Measurements from ENCODE around the gene PCDHA10.
"Not testable (repeated sequence)": the region's sequence is repeated elsewhere in the genome, so short reads cannot be mapped to it uniquely, and the experiment has no call there.

The PCDHA10 gene, protein sequence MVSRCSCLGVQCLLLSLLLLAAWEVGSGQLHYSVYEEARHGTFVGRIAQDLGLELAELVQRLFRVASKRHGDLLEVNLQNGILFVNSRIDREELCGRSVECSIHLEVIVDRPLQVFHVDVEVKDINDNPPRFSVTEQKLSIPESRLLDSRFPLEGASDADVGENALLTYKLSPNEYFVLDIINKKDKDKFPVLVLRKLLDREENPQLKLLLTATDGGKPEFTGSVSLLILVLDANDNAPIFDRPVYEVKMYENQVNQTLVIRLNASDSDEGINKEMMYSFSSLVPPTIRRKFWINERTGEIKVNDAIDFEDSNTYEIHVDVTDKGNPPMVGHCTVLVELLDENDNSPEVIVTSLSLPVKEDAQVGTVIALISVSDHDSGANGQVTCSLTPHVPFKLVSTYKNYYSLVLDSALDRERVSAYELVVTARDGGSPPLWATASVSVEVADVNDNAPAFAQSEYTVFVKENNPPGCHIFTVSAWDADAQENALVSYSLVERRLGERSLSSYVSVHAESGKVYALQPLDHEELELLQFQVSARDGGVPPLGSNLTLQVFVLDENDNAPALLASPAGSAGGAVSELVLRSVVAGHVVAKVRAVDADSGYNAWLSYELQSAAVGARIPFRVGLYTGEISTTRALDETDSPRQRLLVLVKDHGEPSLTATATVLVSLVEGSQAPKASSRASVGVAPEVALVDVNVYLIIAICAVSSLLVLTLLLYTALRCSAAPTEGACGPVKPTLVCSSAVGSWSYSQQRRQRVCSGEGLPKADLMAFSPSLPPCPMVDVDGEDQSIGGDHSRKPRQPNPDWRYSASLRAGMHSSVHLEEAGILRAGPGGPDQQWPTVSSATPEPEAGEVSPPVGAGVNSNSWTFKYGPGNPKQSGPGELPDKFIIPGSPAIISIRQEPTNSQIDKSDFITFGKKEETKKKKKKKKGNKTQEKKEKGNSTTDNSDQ

DNA sequence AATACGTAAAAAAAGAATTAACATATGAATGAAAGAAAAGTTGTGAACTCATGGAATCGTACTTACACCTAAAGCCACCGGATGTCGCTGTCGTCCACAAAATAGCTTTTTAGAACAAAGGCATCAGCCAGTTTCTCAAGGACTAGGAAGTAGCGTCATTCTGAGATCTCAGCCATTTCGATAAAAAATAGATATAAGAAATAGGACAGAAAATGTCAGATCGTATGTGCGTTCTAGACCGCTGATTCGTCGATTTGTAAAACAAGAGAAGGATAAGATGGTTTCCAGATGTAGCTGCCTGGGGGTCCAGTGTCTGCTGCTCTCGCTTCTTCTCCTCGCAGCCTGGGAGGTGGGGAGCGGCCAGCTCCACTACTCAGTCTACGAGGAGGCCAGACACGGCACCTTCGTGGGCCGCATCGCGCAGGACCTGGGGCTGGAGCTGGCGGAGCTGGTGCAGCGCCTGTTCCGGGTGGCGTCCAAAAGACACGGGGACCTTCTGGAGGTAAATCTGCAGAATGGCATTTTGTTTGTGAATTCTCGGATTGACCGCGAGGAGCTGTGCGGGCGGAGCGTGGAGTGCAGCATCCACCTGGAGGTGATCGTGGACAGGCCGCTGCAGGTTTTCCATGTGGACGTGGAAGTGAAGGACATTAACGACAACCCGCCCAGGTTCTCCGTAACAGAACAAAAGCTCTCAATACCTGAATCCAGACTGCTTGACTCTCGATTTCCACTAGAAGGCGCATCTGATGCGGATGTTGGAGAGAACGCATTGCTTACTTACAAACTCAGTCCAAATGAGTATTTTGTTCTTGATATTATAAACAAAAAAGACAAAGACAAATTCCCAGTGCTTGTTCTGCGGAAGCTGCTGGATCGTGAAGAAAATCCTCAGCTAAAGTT is at the start of gene PCDHA10:
Gene PCDHA10 (plus strand): TSS at position 126 of the 903 bp plus-strand sequence. CDS start 152 bp downstream, at position 278.
- DNase-seq = no peak

DNA sequence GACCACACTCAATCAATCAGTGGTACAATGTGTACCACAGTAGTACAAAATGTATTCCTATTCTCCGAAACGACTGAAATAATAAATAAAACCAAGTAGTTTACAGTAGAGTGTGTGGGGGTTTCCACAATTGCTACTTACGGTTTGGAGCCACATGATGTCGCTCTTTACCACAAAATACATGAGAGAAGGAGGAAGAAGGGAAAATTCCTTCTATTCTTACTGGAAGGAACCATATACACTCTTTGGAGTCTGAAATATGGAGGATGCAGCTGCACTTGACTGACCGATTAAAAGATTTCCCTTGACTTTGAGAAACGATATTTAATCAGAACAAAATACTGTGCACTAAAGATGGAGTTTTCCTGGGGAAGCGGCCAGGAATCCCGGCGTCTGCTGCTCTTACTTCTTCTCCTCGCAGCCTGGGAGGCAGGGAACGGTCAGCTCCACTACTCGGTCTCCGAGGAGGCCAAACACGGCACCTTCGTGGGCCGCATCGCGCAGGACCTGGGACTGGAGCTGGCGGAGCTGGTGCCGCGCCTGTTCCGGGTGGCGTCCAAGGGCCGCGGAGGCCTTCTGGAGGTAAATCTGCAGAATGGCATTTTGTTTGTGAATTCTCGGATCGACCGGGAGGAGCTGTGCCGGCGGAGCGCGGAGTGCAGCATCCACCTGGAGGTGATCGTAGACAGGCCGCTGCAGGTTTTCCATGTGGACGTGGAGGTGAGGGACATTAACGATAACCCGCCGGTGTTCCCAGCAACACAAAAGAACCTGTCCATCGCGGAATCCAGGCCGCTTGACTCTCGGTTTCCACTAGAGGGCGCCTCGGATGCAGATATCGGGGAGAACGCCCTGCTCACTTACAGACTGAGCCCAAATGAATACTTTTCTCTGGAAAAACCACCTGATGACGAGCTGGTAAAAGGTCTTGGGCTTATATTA is 48.6 kb upstream of the PCDHA10 start, which contains the start of gene PCDHA4:
Gene PCDHA4 (plus strand): TSS at position 235 of the 942 bp plus-strand sequence.
- no peak for DNase-seq

DNA sequence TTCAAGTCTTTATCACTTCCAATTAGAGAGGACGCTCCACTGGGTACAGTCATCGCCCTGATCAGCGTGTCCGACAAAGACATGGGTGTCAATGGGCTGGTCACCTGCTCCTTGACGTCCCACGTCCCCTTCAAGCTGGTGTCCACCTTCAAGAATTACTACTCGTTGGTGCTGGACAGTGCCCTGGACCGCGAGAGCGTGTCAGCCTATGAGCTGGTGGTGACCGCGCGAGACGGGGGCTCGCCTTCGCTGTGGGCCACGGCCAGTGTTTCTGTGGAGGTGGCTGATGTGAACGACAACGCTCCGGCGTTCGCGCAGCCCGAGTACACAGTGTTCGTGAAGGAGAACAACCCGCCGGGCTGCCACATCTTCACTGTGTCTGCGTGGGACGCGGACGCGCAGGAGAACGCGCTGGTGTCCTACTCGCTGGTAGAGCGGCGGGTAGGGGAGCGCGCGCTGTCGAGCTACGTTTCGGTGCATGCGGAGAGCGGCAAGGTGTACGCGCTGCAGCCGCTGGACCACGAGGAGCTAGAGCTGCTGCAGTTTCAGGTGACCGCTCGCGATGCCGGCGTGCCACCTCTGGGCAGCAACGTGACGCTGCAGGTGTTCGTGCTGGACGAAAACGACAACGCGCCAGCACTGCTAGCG is 47.3 kb upstream of the PCDHA10 start:
- DNase-seq = not testable (repeated sequence)

DNA sequence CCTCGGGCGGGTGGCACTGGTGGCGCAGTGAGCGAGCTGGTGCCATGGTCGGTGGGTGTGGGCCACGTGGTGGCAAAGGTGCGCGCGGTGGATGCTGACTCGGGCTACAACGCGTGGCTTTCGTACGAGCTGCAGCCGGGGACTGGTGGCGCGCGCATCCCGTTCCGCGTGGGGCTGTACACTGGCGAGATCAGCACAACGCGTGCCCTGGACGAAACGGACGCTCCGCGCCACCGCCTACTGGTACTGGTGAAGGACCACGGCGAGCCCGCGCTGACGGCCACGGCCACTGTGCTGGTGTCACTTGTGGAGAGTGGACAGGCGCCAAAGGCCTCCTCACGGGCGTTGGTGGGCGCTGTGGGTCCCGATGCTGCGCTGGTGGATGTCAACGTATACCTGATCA is 46.8 kb upstream of the PCDHA10 start:
- DNase-seq = no peak

DNA sequence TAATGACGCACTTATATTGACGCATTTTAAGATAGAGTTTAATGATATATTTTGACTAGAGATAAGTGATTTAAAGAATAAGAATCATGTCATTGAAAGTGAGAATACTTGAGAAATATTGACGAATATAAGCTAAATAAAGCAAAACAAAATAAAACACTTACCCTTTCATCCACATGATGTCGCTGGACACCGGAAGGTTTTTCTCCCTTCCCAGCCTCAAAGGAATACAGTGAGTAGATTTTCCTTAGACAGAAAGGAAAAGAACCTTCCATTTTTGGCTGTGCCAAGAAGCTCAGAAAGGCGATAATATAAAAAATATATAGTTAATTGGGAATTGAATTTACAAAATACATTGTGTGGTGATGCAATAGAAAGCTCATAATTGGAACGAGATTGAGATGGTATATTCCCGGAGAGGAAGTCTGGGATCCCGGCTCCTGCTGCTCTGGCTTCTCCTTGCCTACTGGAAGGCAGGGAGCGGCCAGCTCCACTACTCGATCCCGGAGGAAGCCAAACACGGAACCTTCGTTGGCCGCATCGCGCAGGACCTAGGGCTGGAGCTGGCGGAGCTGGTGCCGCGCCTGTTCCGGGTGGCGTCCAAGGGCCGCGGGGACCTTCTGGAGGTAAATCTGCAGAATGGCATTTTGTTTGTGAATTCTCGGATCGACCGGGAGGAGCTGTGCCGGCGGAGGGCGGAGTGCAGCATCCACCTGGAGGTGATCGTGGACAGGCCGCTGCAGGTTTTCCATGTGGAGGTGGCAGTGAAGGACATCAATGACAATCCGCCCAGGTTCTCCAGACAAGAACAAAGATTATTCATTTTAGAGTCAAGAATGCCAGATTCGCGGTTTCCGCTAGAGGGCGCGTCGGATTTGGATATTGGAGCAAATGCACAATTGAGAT is 34.1 kb upstream of the PCDHA10 start, which contains the start of gene PCDHA5:
Gene PCDHA5 (plus strand): TSS at position 239 of the 906 bp plus-strand sequence.
- DNase-seq = no peak

DNA sequence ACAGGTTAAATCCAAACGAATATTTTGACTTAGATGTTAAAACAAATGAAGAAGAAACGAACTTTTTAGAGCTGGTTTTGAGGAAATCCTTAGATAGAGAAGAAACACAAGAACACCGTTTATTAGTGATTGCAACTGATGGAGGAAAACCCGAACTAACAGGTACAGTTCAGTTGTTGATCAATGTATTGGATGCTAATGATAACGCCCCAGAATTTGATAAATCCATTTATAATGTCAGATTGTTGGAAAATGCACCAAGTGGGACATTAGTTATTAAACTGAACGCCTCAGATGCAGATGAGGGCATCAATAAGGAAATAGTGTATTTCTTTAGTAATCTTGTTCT is 33.4 kb upstream of the PCDHA10 start:
- no peak for DNase-seq

DNA sequence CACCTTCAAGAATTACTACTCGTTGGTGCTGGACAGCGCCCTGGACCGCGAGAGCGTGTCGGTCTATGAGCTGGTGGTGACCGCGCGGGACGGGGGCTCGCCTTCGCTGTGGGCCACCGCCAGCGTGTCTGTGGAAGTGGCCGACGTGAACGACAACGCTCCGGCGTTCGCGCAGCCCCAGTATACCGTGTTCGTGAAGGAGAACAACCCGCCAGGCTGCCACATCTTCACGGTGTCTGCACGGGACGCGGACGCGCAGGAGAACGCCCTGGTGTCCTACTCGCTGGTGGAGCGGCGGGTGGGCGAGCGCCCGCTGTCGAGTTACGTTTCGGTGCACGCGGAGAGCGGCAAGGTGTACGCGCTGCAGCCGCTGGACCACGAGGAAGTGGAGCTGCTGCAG is 32.7 kb upstream of the PCDHA10 start:
- not testable (repeated sequence) for DNase-seq

DNA sequence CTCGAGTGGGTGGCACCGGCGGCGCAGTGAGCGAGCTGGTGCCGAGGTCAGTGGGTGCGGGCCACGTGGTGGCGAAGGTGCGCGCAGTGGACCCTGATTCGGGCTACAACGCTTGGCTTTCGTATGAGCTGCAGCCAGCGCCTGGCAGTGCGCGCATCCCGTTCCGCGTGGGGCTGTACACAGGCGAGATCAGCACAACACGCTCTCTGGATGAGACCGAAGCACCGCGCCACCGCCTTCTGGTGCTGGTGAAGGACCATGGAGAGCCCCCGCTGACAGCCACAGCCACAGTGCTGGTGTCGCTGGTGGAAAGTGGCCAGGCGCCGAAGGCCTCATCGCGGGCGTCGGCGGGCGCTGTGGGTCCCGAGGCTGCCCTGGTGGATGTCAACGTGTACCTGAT is 32.2 kb upstream of the PCDHA10 start:
- DNase-seq = no peak

DNA sequence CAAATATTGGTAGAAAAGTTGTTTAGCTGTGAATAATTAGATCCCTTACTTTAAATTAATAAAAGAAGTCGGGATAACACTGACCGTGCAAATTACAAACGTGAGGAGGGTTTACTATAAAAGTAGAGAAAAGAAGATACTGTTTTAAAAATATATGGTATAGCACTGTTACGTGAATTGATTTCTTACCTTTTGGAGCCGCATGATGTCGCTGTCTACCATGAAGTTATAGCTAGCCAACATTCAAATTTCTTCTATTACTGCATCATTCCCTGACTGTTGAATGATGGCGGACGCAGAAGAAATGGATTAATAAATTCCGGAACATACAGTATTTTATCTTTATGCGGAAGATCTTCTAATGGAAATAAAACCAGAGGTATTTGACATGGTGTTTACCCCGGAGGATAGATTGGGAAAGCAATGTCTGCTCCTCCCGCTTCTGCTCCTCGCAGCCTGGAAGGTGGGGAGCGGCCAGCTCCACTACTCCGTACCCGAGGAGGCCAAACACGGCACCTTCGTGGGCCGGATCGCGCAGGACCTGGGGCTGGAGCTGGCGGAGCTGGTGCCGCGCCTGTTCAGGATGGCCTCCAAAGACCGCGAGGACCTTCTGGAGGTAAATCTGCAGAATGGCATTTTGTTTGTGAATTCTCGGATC is 27.9 kb upstream of the PCDHA10 start, which contains the start of gene PCDHA6:
Gene PCDHA6 (plus strand): TSS at position 257 of the 658 bp plus-strand sequence. CDS start 132 bp downstream, at position 389.
- DNase-seq = no peak

DNA sequence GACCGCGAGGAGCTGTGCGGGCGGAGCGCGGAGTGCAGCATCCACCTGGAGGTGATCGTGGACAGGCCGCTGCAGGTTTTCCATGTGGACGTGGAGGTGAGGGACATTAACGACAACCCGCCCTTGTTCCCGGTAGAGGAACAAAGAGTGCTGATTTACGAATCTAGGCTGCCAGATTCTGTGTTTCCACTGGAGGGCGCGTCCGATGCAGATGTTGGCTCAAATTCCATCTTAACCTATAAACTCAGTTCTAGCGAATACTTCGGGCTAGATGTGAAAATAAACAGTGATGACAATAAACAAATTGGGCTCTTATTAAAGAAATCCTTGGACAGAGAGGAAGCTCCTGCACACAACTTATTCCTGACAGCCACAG is 27.3 kb upstream of the PCDHA10 start:
- DNase-seq = no peak

DNA sequence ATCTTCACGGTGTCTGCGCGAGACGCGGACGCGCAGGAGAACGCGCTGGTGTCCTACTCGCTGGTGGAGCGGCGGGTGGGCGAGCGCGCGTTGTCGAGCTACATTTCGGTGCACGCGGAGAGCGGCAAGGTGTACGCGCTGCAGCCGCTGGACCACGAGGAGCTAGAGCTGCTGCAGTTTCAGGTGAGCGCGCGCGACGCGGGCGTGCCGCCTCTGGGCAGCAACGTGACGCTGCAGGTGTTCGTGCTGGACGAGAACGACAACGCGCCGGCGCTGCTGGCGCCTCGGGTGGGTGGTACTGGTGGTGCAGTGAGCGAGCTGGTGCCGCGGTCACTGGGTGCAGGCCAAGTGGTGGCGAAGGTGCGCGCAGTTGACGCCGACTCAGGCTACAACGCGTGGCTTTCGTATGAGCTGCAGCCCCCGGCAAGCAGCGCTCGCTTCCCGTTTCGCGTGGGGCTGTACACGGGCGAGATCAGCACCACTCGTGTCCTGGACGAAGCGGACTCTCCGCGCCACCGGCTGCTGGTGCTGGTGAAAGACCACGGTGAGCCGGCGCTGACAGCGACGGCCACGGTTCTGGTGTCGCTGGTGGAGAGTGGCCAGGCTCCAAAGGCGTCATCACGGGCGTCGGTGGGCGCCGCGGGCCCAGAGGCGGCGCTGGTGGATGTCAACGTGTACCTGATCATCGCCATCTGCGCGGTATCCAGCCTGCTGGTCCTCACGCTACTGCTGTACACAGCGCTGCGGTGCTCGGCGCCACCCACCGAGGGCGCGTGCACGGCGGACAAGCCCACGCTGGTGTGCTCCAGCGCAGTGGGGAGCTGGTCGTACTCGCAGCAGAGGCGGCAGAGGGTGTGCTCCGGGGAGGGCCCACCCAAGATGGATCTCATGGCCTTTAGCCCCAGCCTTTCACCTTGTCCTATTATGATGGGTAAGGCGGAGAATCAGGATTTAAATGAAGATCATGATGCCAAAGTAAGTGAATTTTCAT is 25.9 kb upstream of the PCDHA10 start:
- not testable (repeated sequence) for DNase-seq

DNA sequence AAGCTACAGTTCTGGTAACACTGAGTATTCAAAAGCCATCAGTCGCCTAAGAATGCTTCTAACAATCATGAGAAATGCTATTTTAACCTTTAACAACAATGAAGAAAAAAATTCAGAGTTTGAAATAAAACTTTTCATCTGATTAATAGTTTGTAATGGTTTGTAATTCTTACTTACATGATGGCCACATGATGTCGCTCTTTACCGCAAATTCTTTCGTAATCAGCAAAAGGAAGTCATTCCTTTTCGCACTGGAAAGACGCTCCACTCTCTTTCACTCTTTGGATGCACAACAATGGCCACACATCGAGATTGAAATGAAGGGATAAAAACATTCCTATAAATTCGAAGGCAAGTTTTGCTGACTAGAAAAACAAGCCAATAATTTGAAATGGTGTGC is 21.7 kb upstream of the PCDHA10 start, which contains the start of gene PCDHA7:
Gene PCDHA7 (plus strand): TSS at position 277 of the 400 bp plus-strand sequence. CDS start 115 bp downstream, at position 392.
- DNase-seq = no peak

DNA sequence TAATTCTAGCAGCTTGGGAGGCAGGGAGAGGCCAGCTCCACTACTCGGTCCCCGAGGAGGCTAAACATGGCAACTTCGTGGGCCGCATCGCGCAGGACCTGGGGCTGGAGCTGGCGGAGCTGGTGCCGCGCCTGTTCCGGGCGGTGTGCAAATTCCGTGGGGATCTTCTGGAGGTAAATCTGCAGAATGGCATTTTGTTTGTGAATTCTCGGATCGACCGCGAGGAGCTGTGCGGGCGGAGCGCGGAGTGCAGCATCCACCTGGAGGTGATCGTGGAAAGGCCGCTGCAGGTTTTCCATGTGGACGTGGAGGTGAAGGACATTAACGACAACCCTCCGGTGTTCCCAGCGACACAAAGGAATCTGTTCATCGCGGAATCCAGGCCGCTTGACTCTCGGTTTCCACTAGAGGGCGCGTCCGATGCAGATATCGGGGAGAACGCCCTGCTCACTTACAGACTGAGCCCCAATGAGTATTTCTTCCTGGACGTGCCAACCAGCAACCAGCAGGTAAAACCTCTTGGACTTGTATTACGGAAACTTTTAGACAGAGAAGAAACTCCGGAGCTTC is 21.2 kb upstream of the PCDHA10 start:
- not testable (repeated sequence) for DNase-seq

DNA sequence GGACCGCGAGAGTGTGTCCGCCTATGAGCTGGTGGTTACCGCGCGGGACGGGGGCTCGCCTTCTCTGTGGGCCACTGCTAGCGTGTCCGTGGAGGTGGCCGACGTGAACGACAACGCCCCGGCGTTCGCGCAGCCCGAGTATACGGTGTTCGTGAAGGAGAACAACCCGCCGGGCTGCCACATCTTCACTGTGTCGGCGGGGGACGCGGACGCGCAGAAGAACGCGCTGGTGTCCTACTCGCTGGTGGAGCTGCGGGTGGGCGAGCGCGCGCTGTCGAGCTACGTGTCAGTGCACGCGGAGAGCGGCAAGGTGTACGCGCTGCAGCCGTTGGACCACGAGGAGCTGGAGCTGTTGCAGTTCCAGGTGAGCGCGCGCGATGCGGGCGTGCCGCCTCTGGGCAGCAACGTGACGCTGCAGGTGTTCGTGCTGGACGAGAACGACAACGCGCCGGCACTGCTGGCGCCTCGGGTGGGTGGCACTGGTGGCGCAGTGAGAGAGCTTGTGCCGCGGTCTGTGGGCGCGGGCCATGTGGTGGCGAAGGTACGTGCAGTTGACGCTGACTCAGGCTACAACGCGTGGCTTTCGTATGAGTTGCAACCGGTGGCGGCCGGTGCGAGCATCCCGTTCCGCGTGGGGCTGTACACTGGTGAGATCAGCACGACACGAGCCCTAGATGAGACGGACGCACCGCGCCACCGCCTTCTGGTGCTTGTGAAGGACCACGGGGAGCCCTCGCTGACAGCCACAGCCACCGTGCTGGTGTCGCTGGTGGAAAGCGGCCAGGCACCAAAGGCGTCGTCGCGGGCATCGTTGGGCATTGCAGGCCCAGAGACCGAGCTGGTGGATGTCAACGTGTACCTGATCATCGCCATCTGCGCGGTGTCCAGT is 19.8 kb upstream of the PCDHA10 start:
- no peak for DNase-seq

DNA sequence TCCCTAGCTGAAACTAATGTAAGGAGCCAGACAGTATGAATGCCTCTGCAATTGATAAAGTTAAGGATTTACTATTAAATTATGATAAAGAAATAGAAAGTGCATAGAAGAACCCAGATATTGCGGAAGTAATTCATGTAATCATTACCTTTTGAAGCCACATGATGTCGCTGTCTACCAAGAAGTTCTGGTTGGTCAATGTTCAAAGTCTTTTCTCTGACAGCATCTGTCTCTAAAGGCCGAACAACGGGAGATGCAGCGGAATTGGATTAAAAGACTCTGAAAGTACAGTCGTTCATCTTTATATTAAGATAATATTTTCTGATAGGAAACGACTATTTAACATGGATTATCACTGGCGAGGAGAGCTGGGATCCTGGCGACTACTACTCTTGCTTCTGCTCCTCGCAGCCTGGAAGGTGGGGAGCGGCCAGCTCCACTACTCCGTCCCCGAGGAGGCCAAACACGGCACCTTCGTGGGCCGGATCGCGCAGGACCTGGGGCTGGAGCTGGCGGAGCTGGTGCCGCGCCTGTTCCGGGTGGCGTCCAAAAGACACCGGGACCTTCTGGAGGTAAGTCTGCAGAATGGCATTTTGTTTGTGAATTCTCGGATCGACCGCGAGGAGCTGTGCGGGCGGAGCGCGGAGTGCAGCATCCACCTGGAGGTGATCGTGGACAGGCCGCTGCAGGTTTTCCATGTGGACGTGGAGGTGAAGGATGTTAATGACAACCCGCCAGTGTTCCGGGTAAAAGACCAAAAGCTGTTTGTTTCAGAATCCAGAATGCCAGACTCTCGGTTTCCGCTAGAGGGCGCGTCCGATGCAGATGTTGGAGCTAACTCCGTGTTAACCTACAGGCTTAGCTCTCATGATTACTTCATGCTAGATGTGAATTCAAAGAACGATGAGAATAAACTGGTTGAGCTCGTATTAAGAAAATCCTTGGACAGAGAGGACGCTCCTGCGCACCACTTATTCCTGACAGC is 14.4 kb upstream of the PCDHA10 start, which contains the start of gene PCDHA8:
Gene PCDHA8 (plus strand): TSS at position 210 of the 985 bp plus-strand sequence. CDS start 135 bp downstream, at position 345.
- no peak for DNase-seq
